Type B pancreatic cell (in vitro differentiated cells): ENCODE results near the gene ST7L. TPM values are rescaled to one million over a fixed set of nuclear protein-coding genes. Genes with fewer than 3 reads are reported as not detected.

Experiments
- DNase-seq: peaks from one replicate; pipeline ENCODE4 v3.0.0; 2021; ENCODE audit warnings: mixed read lengths; ENCODE audit not compliant: unreplicated experiment; ENCODE audit errors: extremely low spot score
- H3K27ac Mint-ChIP-seq: 2 replicates; pipeline ENCODE4 v1.8.0; 2021; ENCODE audit warnings: mild to moderate bottlenecking, mixed read lengths
- H3K27me3 Mint-ChIP-seq: 2 replicates; pipeline ENCODE4 v1.8.0; 2021; ENCODE audit warnings: mixed read lengths
- H3K36me3 Mint-ChIP-seq: 2 replicates; pipeline ENCODE4 v1.8.0; 2021; ENCODE audit warnings: mixed read lengths
- H3K4me1 Mint-ChIP-seq: one replicate; pipeline ENCODE4 v1.8.0; 2021; ENCODE audit warnings: mixed read lengths; ENCODE audit not compliant: unreplicated experiment
- H3K4me3 Mint-ChIP-seq: 2 replicates; pipeline ENCODE4 v1.8.0; 2021; ENCODE audit warnings: mild to moderate bottlenecking, mixed read lengths
- H3K9me3 Mint-ChIP-seq: 2 replicates; pipeline ENCODE4 v1.8.0; 2021; ENCODE audit warnings: mixed read lengths
- total RNA-seq: library from RNA; stranded (reverse); gene quantifications from 2 replicates; pipeline ENCODE4 v1.2.1, GENCODE V29; 2021; ENCODE audit warnings: low replicate concordance
- TF ChIP-seq, protein P1 (sequence below): fragments of 200-600 bp; sonication (generic); conservative IDR thresholded peaks from 2 replicates; pipeline ENCODE4 v1.5.0; 2021; ENCODE audit warnings: antibody characterized with exemption, mild to moderate bottlenecking

ST7L gene
- total RNA-seq, 1 donor from 2014 or later = 22.0 TPM

DNA sequence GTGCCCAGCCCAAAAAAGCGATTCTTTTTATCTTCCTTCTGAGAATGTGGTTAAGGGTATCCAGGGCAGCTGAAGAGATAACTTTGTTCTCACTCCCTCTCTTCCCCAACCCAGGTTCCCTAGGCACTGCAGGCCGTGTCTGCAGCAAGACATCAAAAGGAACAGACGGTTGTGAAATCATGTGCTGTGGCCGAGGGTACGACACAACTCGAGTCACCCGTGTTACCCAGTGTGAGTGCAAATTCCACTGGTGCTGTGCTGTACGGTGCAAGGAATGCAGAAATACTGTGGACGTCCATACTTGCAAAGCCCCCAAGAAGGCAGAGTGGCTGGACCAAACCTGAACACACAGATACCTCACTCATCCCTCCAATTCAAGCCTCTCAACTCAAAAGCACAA is 98.8 kb downstream of the ST7L start:
- Mint-ChIP-seq H3K4me3 (no peak overlapping the region), H3K4me1 (peaks cover 26% of the 10 kb centered on the region), H3K36me3 (peaks cover 17% of the 10 kb centered on the region), H3K27me3 (peaks cover 4% of the 10 kb centered on the region), H3K9me3 (no peaks in the 10 kb centered on the region), H3K27ac (no peak overlapping the region)
- no peak for DNase-seq
- TF ChIP-seq, protein P1, sequence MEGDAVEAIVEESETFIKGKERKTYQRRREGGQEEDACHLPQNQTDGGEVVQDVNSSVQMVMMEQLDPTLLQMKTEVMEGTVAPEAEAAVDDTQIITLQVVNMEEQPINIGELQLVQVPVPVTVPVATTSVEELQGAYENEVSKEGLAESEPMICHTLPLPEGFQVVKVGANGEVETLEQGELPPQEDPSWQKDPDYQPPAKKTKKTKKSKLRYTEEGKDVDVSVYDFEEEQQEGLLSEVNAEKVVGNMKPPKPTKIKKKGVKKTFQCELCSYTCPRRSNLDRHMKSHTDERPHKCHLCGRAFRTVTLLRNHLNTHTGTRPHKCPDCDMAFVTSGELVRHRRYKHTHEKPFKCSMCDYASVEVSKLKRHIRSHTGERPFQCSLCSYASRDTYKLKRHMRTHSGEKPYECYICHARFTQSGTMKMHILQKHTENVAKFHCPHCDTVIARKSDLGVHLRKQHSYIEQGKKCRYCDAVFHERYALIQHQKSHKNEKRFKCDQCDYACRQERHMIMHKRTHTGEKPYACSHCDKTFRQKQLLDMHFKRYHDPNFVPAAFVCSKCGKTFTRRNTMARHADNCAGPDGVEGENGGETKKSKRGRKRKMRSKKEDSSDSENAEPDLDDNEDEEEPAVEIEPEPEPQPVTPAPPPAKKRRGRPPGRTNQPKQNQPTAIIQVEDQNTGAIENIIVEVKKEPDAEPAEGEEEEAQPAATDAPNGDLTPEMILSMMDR = no peak

DNA sequence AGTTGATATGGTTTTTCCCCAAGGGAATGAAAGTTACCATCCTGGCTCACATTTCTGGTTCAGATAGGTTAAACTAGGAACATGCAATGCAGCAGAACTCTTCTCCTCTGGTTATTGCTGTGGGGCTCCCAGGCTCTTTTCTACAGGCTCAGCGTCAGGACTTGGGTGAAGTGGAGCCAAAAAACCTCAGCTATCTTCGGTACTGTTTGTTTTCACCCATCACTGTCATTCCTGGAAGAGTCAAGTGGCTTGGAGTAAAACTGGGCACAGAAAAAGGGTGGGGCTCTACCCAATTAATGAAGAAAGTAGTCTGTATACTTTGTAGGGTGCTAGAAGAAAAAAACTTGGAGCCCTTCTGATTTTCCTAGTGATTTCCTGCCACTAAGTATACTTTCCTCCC is 100.8 kb downstream of the ST7L start:
- H3K27ac Mint-ChIP-seq = no peak overlapping the region
- peaks cover 14% of the 10 kb centered on the region for H3K27me3 Mint-ChIP-seq
- DNase-seq = no peak
- TF ChIP-seq, protein P1 = no peak
- no peaks in the 10 kb centered on the region for H3K9me3 Mint-ChIP-seq
- peaks cover 16% of the 10 kb centered on the region for H3K36me3 Mint-ChIP-seq
- H3K4me1 Mint-ChIP-seq = peaks cover 26% of the 10 kb centered on the region
- H3K4me3 Mint-ChIP-seq = no peak overlapping the region

DNA sequence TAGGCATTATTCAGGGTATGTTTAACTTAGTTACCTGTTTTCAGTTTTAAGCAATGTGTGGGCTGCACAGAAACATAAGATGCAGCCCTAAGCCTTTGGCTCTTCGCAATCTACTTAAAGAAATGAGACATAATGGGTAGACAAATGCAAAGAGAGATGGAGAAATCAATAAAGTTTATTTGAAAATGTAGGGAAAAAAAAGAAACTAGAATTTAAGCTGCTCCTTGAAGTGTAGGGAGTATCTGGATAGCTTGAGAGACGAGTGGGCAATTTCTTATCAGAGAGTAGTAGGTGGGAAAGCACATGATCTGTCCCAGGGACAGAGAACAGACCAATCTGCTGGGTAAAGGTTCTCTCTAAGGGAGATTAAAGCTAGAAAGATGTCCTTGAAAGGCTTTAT is 101.3 kb downstream of the ST7L start:
- Mint-ChIP-seq H3K9me3 (no peaks in the 10 kb centered on the region), H3K27ac (no peak overlapping the region), H3K36me3 (peaks cover 15% of the 10 kb centered on the region), H3K4me3 (no peak overlapping the region), H3K27me3 (peaks cover 17% of the 10 kb centered on the region), H3K4me1 (peaks cover 25% of the 10 kb centered on the region)
- no peak for DNase-seq
- TF ChIP-seq, protein P1 = no peak

DNA sequence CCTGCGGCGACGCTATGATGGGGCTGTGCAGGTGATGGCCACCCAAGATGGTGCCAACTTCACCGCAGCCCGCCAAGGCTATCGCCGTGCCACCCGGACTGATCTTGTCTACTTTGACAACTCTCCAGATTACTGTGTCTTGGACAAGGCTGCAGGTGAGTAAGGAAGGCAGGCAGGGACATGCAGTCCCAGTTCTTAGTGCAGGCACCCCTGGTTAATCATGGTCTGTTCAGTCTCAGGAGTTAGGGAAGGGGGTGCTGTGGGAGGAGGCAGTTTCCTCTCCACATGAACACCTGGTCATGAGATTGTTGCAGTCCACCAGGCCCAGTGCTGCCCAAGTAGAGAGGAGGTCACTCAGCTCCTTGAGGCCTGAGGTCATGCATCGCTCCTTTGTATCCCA is 101.7 kb downstream of the ST7L start:
- H3K4me3 Mint-ChIP-seq = no peak overlapping the region
- H3K4me1 Mint-ChIP-seq = peaks cover 21% of the 10 kb centered on the region
- TF ChIP-seq, protein P1 = no peak
- peaks cover 21% of the 10 kb centered on the region for H3K27me3 Mint-ChIP-seq
- H3K9me3 Mint-ChIP-seq = no peaks in the 10 kb centered on the region
- DNase-seq = no peak
- no peak overlapping the region for H3K27ac Mint-ChIP-seq
- H3K36me3 Mint-ChIP-seq = peaks cover 11% of the 10 kb centered on the region

DNA sequence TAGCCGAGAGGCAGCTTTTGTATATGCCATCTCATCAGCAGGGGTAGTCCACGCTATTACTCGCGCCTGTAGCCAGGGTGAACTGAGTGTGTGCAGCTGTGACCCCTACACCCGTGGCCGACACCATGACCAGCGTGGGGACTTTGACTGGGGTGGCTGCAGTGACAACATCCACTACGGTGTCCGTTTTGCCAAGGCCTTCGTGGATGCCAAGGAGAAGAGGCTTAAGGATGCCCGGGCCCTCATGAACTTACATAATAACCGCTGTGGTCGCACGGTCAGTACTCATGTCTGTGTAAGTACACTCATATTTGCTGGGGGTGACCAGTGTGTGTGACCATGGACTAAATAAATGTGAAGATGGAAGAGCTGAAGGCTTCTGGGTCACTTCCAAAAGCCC is 102.8 kb downstream of the ST7L start:
- Mint-ChIP-seq H3K4me3 (no peak overlapping the region), H3K27ac (no peak overlapping the region), H3K9me3 (no peaks in the 10 kb centered on the region), H3K27me3 (peaks cover 32% of the 10 kb centered on the region), H3K36me3 (peaks cover 10% of the 10 kb centered on the region), H3K4me1 (peaks cover 18% of the 10 kb centered on the region)
- DNase-seq = no peak
- TF ChIP-seq, protein P1 = no peak
